T-helper 1 cell treated with Interleukin-12 subunit alpha and Interleukin-12 subunit beta and Interleukin-4 antibody, amounts not matched to agents 30 μg/mL and 1 μg/mL, for 36 hours (primary cell): Measurements from ENCODE around the gene NKAIN4.
"Not testable (repeated sequence)": the region's sequence is repeated elsewhere in the genome, so short reads cannot be mapped to it uniquely, and the experiment has no call there.

Experiments
- H3K27ac Mint-ChIP-seq: one replicate; pipeline ENCODE4 v1.8.0; 2021; ENCODE audit warnings: mild to moderate bottlenecking, mixed read lengths
- H3K27me3 Mint-ChIP-seq: one replicate; pipeline ENCODE4 v1.8.0; 2021; ENCODE audit warnings: low read depth, mixed read lengths
- H3K36me3 Mint-ChIP-seq: one replicate; pipeline ENCODE4 v1.8.0; 2021; ENCODE audit warnings: low read depth, mixed read lengths
- H3K4me1 Mint-ChIP-seq: one replicate; pipeline ENCODE4 v1.8.0; 2021; ENCODE audit warnings: low read depth, mixed read lengths
- H3K4me3 Mint-ChIP-seq: one replicate; pipeline ENCODE4 v1.8.0; 2021; ENCODE audit warnings: mild to moderate bottlenecking, moderate library complexity, mixed read lengths
- H3K9me3 Mint-ChIP-seq: one replicate; pipeline ENCODE4 v1.8.0; 2021; ENCODE audit warnings: mixed read lengths

NKAIN4 gene

DNA sequence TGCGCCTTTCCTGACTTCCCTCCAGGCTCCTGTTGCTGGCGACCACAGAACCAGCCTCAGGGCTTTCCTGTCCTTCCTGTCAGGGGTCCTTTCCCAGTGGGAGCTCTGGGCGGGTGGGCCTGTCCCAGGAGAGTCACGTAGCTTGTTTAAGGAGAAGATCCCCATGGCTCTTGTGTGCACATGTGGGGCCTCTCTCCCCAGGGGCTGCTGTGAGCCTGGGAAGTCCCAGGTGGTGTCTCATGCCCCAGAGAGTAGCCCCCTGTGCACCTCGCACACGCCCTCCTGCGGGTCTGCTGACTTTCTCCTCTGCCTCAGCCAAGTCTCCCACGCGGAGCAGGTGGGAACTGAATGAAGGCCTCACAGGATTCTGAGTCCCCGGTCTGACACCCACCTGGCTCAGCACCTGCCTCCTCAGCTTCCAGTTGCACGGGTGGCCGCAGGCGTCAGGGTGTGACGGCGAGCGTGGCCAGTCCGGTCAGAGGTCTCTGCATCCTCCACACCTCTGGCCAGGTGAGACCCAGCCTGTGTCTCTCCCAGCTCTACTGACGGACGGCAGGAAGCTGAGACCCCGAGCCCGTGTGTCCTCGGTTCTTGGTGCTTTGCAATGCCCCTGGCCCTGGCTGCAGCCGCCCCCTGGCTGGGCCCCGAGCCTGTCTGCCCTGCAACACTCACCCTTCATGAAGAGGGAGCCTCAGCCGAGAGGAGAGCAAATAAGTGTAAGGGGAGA, 5.6 kb upstream of the NKAIN4 start:
- Mint-ChIP-seq H3K36me3 (no peaks in the 10 kb centered on the region), H3K4me1 (peaks cover 2% of the 10 kb centered on the region), H3K4me3 (no peak overlapping the region), H3K27me3 (peaks cover 20% of the 10 kb centered on the region), H3K27ac (no peak overlapping the region), H3K9me3 (no peaks in the 10 kb centered on the region)

DNA sequence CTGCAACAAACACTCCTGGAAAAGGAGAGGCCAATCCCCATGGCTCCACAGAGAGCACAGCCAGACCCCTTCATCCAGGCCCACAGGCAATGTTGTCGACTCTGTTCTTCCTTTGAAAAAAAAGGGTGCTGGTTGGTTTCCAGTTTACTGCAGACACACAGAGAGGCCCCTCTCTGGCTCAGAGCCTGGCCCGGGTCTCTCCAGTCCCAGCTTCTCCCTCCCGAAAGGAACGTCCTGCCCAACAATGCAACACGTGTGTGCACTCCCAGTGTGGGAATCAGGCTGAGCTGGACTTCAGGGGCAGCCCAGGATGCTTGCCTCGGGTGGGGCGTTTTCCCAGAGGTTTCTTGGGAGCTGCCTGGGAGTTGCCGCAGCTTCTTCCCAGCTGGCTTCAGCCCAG, 4.5 kb upstream of the NKAIN4 start:
- peaks cover 2% of the 10 kb centered on the region for H3K4me1 Mint-ChIP-seq
- H3K4me3 Mint-ChIP-seq, result no peak overlapping the region
- H3K36me3 Mint-ChIP-seq, result no peaks in the 10 kb centered on the region
- H3K27ac Mint-ChIP-seq, result no peak overlapping the region
- peaks cover 20% of the 10 kb centered on the region for H3K27me3 Mint-ChIP-seq
- no peaks in the 10 kb centered on the region for H3K9me3 Mint-ChIP-seq

DNA sequence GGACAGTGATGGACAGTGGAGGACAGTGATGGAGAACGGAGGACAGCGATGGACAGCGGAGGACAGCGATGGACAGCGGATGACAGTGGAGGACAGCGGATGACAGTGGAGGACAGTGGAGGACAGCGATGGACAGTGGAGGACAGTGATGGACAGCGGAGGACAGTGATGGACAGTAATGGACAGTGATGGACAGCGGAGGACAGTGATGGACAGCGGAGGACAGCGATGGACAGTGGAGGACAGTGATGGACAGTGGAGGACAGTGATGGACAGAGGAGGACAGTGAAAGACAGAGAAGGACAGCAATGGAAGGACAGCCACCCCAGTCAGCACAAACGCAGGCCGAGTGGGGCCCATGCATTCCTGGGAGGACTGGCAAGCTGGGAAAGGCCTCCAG, 3.4 kb upstream of the NKAIN4 start:
- peaks cover 26% of the 10 kb centered on the region for H3K27me3 Mint-ChIP-seq
- H3K9me3 Mint-ChIP-seq, result no peaks in the 10 kb centered on the region
- no peaks in the 10 kb centered on the region for H3K36me3 Mint-ChIP-seq
- no peak overlapping the region for H3K27ac Mint-ChIP-seq
- no peak overlapping the region for H3K4me3 Mint-ChIP-seq
- peaks cover 2% of the 10 kb centered on the region for H3K4me1 Mint-ChIP-seq

DNA sequence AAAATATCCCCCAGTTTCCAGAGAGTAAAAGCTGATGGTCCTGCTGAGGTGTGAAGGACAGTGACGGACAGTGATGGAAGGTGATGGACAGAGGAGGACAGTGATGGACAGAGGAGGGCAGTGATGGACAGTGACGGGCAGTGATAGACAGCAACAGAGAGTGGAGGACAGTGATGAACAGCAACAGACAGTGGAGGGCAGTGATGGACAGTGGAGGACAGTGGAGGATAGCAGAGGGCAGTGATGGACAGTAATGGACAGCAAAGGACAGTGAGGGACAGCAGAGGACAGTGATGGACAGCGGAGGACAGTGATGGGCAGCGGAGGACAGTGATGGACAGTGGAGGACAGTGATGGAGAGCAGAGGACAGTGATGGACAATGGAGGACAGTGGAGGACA, 2.7 kb upstream of the NKAIN4 start:
- Mint-ChIP-seq H3K27me3 (peaks cover 31% of the 10 kb centered on the region), H3K27ac (no peak overlapping the region), H3K9me3 (no peaks in the 10 kb centered on the region), H3K4me3 (no peak overlapping the region), H3K4me1 (no peaks in the 10 kb centered on the region), H3K36me3 (no peaks in the 10 kb centered on the region)

DNA sequence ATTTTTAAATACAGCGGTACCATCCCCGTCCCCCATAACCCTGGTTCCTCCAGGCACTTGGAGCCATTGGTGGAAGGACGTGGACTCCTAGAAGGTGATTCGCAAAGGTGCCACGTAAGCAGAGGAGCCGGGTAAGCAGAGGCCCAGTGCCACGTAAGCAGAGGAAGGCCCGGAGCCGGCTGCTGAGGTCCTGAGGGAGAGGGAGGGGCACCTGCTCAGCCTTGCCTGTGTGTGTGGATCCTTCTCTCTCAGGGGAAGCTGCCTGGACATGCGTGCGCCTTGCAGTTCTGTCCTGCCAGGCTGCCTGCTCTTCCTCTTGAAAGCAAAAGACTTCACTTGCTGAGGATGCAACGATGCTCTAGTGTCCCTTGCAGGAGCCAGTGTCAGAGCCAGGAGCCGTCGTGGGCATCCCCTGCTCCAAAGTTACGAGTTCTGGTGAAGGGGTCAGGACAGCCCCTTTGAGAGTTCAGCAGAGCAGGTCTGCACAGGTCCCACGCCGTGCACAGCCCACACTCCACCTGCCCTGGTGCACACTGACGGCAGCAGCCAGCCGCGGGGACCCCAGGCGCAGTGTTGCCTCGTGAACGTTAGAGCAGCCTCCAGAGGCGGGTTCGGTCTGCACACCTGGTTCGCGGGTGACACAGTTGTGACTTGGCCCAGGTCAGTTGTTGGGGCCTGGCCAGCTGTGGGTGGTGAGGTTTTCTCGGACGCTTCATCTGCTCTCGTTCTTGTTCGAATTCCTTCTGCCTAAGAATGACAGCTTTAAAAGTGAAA, 1.9 kb upstream of the NKAIN4 start:
- Mint-ChIP-seq H3K4me1 (no peaks in the 10 kb centered on the region), H3K27me3 (peaks cover 31% of the 10 kb centered on the region), H3K9me3 (no peaks in the 10 kb centered on the region), H3K4me3 (no peak overlapping the region), H3K27ac (no peak overlapping the region), H3K36me3 (no peaks in the 10 kb centered on the region)

DNA sequence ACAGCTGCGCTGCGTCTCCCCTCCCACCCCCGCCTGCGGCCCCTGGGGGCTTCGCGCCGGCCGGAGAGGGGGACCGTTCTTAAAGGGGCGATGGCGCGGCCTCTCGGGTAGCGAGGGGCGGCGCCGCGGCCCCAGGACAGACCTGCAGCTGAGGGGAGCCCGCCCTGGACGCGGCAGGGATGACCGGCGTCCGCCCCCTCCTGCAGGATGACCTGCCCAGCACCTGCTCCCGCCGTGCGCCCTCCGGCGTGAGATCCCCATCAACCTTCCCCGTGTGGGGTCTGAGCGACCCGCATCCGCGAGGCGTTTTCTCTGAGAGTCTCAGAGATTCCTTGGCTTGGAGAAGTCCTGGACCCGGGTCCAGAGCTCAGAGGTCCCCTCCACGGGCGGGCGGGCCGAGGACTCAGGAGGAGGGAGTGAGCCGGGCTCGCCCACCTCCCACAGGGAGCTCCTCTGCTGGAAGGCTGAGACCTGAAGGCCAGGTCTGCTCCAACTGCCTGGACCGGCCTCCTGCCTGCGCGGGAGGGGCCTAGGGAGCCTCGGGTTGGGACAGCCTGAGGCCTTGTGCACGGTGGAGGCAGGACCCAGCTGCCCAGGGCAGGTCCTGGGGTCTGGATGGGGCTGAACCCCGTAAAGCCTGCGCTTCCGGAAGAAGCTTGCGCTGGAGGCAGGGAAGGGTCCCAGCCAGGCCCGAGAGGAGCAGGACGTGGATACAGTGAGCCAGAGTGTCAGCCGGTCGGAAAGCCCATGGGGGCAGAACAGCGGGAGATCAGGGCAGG, 532 bp upstream of the NKAIN4 start:
- no peaks in the 10 kb centered on the region for H3K4me1 Mint-ChIP-seq
- H3K27me3 Mint-ChIP-seq, result peaks cover 35% of the 10 kb centered on the region
- no peak overlapping the region for H3K4me3 Mint-ChIP-seq

DNA sequence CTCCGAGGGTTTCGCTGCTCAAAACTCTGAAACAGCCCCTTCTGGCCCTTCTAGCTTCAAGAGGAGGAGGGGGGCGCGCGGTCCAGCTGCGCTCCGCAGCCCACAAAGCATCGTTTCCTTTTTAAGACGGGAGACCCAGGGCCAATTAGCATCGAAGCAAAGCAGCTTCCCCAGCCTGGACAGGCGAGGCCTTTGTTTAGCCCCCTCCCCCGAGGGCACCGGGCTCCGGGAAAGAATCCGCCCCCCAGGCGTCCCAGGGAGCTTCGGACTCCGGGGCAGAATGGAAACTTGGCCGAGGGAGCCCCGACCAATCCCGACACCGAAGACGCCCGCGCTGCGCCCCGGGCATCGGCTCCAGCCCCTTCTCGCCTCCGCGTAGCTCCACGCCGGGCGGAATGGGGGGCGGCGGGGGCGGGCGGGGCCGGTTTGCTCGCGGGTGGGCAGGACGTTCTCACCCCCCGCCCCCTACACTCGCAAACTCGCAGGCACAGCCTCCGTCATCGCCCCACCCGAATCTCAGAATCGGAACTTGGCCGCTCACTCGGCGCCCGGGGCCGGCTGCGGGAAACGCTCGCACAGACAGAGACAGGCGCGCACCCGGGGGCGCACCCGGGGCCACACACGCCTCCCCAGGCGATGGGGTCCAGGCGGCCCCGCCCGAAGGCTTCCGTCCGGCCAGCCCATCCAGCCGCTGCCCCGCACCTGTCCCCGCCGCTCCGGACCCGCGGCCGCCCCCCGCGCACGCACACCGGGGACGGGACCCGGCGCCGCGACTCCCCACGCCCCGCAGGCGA, 628 bp downstream of the NKAIN4 start:
- Mint-ChIP-seq H3K27me3 (peaks cover 35% of the 10 kb centered on the region), H3K27ac (no peak overlapping the region), H3K4me3 (no peak overlapping the region), H3K36me3 (no peaks in the 10 kb centered on the region), H3K9me3 (no peaks in the 10 kb centered on the region), H3K4me1 (no peaks in the 10 kb centered on the region)

More for the DNA sequence above, 532 bp upstream of the NKAIN4 start:
- Mint-ChIP-seq H3K36me3 (no peaks in the 10 kb centered on the region), H3K27ac (no peak overlapping the region), H3K9me3 (no peaks in the 10 kb centered on the region)

DNA sequence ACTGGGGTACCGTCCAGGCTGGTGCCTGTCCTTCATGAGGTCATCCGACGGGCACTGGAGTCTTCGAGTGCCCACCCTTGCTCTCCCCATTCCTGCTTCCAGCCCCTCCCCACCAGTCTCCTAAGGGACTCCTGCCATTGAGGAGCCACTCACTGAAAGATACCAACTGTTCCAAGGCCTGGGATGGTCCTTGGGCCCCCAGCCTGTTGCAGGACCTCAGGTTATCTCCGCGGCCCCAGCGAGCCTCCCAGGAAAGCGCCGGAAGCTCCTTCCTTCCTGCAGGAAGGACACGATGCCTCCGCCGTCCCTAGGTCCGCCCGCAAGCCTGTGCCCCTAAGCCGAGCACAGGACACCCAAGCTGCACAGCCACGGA, 1.2 kb downstream of the NKAIN4 start:
- no peaks in the 10 kb centered on the region for H3K9me3 Mint-ChIP-seq
- H3K27ac Mint-ChIP-seq, result no peak overlapping the region
- no peaks in the 10 kb centered on the region for H3K4me1 Mint-ChIP-seq
- peaks cover 35% of the 10 kb centered on the region for H3K27me3 Mint-ChIP-seq
- no peaks in the 10 kb centered on the region for H3K36me3 Mint-ChIP-seq
- H3K4me3 Mint-ChIP-seq, result no peak overlapping the region

DNA sequence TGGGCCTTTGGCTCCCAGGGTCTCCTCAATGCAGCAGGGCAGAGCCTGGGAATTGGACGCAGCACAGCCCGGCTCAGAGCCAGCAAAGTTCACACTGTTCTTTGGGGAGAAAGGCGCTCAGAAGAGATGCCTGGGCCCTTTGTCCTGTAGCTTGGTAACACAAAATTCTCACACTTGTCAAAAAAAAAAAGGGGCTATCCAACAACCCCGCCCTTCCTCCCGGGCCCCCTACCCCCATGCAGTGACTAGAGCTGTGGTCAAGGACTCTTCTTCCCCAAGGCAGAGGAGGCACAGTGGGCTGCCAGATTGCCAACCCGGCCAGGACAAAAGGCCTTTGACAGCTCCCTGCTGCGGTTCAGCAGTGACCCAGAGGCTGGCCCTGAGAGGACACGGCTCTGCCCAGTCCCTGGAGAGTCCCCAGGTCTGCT, 2.0 kb downstream of the NKAIN4 start:
- no peaks in the 10 kb centered on the region for H3K36me3 Mint-ChIP-seq
- H3K4me1 Mint-ChIP-seq, result no peaks in the 10 kb centered on the region
- peaks cover 35% of the 10 kb centered on the region for H3K27me3 Mint-ChIP-seq
- no peak overlapping the region for H3K27ac Mint-ChIP-seq
- H3K4me3 Mint-ChIP-seq, result no peak overlapping the region
- H3K9me3 Mint-ChIP-seq, result no peaks in the 10 kb centered on the region

DNA sequence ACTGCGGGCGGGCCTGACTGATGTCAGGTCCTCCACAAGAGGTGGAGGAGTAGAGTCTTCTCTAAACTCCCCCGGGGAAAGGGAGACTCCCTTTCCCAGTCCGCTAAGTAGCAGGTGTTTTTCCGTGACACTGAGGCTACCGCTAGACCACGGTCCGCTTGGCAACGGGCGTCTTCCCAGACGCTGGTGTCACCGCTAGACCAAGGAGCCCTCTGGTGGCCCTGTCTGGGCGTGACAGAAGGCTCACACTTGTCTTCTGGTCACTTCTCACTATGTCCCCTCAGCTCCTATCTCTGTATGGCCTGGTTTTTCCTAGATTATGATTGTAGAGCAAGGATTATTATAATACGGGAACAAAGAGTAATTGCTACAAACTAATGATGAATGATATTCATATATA, 2.9 kb downstream of the NKAIN4 start:
- H3K4me1 Mint-ChIP-seq, H3K27ac Mint-ChIP-seq, H3K36me3 Mint-ChIP-seq, H3K9me3 Mint-ChIP-seq, H3K4me3 Mint-ChIP-seq: not testable (repeated sequence)
- H3K27me3 Mint-ChIP-seq, result peaks cover 31% of the 10 kb centered on the region

DNA sequence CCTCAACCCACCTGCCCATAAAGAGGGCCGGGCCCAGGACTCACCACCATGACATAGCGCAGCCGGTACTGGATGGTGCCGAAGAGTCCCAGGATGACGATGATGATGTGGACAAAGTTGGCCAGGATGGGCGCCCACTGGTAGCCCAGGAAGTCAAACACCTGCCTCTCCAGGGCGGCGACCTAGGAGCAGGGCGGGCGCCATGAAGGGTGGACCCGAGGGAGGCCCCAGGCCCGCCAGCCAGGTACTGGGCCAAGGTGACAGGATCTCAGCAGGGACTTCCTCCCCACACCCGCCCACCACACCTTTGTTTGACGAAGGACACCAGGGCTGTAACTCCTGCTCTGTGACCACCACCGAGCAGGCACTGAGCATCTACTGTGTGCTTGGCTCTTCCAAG, 4.4 kb downstream of the NKAIN4 start:
- Mint-ChIP-seq H3K4me3 (no peak overlapping the region), H3K36me3 (no peaks in the 10 kb centered on the region), H3K9me3 (no peaks in the 10 kb centered on the region), H3K27ac (no peak overlapping the region), H3K4me1 (no peaks in the 10 kb centered on the region), H3K27me3 (peaks cover 18% of the 10 kb centered on the region)

DNA sequence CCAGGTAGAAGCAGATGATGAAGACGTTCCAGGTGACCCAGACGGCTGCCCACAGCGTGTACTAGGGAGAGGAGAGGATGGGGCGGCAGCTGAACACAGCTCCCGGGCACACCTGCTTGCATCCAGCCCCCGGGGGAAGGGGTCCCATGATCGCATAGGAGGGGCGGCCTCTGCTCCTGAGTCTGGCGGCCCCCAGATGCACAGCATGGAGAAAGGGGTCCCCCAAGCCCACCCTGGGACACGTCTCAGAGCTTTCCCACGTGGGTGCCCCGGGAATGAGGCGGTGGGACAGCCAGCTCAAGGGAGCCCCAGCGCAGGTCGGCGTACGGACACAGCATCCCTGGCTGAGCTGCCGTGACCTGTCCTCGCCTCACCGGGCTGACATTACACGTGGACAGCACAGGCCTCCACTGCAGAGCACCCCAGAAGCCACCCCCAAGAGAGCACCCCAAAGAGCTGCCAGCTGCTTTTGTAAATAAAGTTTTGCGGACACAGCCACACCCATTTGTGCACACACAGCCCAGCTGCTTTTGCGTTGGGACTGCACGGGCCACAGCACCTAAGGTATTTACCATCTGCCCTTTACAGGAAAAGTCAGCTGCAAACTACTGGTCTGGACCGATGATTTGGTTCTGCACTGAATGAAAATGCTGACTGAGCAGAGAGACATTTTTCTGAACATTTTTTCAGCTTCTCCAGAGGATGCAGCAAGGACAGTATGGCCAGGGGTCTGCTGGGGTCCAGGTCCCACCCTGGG, 5.2 kb downstream of the NKAIN4 start:
- Mint-ChIP-seq H3K4me1 (no peaks in the 10 kb centered on the region), H3K27ac (no peak overlapping the region), H3K9me3 (no peaks in the 10 kb centered on the region), H3K27me3 (peaks cover 15% of the 10 kb centered on the region), H3K36me3 (no peaks in the 10 kb centered on the region), H3K4me3 (no peak overlapping the region)

DNA sequence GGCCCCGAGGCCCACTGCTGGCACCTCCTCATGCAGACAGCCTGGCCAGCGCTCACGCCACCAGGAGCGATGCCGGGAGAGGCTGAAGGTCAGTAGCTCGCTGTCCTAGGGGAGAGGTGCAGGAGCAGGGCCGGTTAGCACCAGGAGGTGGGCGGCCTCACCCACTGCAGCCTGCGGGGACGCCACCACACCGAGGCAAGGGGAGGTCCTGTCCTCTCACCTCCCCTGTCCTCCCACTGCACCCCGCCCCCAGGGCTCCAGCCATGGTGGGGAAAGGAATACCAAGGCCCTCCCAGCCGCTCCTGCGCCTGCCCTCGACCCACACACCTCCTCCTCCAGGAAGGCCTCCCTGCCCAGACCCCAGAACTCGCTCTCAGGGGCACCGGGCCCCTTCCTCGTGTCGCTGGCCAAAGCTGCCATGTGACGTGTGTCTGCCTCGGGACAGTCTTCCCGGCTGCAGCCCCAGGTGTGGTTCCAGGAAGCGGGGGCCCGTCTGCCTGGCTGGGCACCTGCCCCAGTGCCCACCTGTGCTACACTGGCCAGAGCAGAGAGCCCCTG, 6.5 kb downstream of the NKAIN4 start:
- H3K36me3 Mint-ChIP-seq, result no peaks in the 10 kb centered on the region
- no peaks in the 10 kb centered on the region for H3K9me3 Mint-ChIP-seq
- H3K27me3 Mint-ChIP-seq, result peaks cover 10% of the 10 kb centered on the region
- no peak overlapping the region for H3K27ac Mint-ChIP-seq
- no peaks in the 10 kb centered on the region for H3K4me1 Mint-ChIP-seq
- no peak overlapping the region for H3K4me3 Mint-ChIP-seq
